HG03159 (cell line): ENCODE data around the gene KCNAB2.

Experiments
- ATAC-seq: cut with Tn5 transposase; IDR thresholded peaks from one replicate; pipeline ENCODE4 v1.9.1; 2021; ENCODE audit warnings: mild to moderate bottlenecking, moderate library complexity; ENCODE audit not compliant: unreplicated experiment

Gene KCNAB2

GRCh38 chr1:6143395-6143794 is 97.7 kb downstream of the KCNAB2 start:
- no peak for ATAC-seq

DNA sequence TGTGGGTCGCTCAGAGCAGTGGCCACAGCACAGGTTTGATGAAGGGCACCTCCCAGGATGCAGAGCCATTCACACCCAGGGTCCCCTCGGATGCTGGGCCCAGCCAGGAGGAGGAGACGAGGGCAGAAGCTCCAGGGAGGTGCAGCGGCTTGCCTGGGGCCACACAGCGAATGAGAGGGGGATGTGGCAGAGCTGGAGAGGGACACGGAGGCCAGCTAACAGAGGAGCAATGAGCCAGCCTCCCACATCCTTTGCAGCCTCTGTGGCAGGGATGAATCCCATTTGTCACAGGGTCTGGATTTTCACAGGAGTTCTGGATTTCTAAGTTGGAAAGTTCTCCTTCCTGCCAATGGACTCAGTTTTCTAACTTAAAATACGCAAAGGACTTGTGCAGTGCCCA is 98.5 kb downstream of the KCNAB2 start:
- no peak for ATAC-seq

DNA sequence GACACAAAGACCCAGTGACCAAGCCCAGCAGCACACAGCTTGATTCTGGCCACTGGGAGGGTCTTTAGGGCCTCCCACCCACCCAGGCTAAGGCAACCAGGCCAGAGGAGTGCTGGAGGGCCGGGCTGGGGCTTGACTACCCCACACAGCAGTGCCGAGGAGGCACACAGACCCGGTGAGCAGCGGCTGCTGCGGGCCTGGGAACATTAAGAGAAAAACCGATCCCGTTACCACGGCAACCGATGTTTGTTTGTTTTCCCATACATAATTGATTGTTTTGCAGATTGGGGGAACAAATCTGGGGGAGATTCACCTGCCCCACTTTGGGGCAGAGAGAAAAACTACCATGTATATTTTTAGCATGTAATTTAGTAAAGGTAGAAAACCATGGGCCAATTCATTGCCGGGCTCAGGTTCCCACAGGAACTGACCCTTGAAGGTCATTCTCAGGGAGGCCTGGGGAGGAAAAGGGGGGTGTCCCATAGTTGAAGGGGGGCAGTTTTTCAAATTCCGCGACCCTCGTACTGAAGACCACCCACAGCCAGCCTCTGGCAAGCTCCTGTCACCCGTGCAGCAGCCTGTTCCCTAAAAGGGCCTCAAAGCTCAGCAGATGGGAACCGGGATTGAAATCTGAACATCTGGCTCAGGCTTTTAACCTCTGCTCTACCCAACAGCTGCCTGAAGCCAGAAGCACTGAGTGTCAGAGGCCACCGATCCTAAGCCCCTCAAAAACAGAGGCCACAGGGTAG is 99.1 kb downstream of the KCNAB2 start:
- no peak for ATAC-seq

- no peak for ATAC-seq
These were observed 99.7 kb downstream of the KCNAB2 start for GRCh38 chr1:6145396-6145750.

DNA sequence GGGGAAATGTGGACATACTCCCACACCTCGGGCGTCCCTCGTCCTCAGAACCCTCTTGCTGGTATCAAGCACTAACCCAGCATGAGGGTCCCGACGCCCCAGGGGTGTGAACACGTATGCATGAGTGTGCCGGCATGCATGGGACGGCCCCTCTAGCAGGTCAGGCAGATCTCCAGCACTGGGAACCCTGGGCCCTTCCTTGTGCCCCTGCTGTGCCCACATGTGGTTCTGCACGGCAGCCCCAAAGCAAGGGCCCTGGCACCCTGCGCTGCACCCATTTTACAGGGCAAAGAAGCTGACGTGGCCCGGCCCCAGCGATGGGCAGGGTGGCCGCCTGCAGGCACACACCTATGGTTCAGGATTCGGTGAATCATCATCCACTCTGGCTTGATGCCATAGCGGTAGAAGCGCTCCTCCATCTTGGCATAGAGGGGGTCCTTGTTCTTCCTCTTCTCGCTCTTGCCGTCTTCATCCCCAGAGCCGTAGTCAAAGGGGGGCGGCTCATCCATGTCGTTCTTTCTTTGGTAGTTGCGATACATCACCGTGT is 100.2 kb downstream of the KCNAB2 start:
- ATAC-seq, result no peak

- ATAC-seq, result no peak
These were observed 103.0 kb downstream of the KCNAB2 start for GRCh38 chr1:6148497-6149241.

- ATAC-seq, result no peak
These were observed 103.9 kb downstream of the KCNAB2 start for GRCh38 chr1:6149597-6149996.

GRCh38 chr1:6150006-6150938 is 104.6 kb downstream of the KCNAB2 start:
- ATAC-seq, result no peak
